AG08396 (cell line): ENCODE measurements around the gene APOF.
"Not testable (repeated sequence)": the region's sequence is repeated elsewhere in the genome, so short reads cannot be mapped to it uniquely, and the experiment has no call there.

Source experiments
- DNase-seq: peaks from one replicate; pipeline ENCODE4 v3.0.0; 2012; ENCODE audit warnings: low spot score, mixed read lengths

APOF gene

GRCh38 chr12:56362130-56363059, at the start of gene APOF:
APOF (minus strand) TSS chr12:56362857; CDS start chr12:56362745, 112 bp downstream.
- DNase-seq: no peak

GRCh38 chr12:56411781-56412639, 49.4 kb upstream of the APOF start:
- DNase-seq: no peak

GRCh38 chr12:56410768-56411167, 48.1 kb upstream of the APOF start:
- DNase-seq: no peak

- DNase-seq: no peak
Measured at GRCh38 chr12:56408799-56409417, 46.3 kb upstream of the APOF start.

GRCh38 chr12:56404227-56404626, 41.6 kb upstream of the APOF start:
- not testable (repeated sequence) for DNase-seq

GRCh38 chr12:56401612-56402011, 39.0 kb upstream of the APOF start:
- not testable (repeated sequence) for DNase-seq

GRCh38 chr12:56401125-56401524, 38.5 kb upstream of the APOF start:
- not testable (repeated sequence) for DNase-seq

GRCh38 chr12:56399466-56399865, 36.8 kb upstream of the APOF start:
- not testable (repeated sequence) for DNase-seq

GRCh38 chr12:56398324-56398723, 35.7 kb upstream of the APOF start:
- DNase-seq: no peak

- DNase-seq: no peak
Measured at GRCh38 chr12:56392331-56392730, 29.7 kb upstream of the APOF start.

- no peak for DNase-seq
Measured at GRCh38 chr12:56391721-56392120, 29.1 kb upstream of the APOF start.

- no peak for DNase-seq
Measured at GRCh38 chr12:56389412-56389811, 26.8 kb upstream of the APOF start.

- no peak for DNase-seq
Measured at GRCh38 chr12:56387152-56387736, 24.6 kb upstream of the APOF start.

- no peak for DNase-seq
Measured at GRCh38 chr12:56385873-56386272, 23.2 kb upstream of the APOF start.

GRCh38 chr12:56382611-56383010, 20.0 kb upstream of the APOF start:
- DNase-seq: no peak

GRCh38 chr12:56377989-56378316, 15.3 kb upstream of the APOF start:
- no peak for DNase-seq

- DNase-seq: peak; percentile 20
Measured at GRCh38 chr12:56377310-56377988, 14.8 kb upstream of the APOF start.

GRCh38 chr12:56375598-56376434, 13.2 kb upstream of the APOF start:
- no peak for DNase-seq

- no peak for DNase-seq
Measured at GRCh38 chr12:56374726-56375597, 12.3 kb upstream of the APOF start.

- no peak for DNase-seq
Measured at GRCh38 chr12:56373515-56373914, 10.9 kb upstream of the APOF start.
